ENCODE results near the gene CIB2.

DNA sequence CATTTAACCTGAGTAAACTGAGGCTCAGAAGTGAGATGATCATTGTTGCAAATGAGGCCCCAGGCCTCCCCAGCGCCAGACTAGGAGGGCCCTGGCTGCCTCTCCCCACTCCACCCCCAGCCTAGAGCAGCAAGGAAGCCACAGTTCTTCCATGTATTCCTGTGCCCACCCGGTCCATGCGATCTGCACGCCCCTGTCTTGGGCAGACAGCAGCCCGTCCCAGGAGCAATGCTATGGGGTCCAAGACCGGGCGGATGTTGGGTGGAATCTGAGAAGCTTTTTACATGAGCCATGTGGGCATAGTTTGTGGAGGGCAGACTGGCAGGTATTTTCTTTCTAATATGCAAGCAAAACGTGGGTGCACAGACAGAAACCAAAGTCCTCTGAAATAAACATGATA, 23.8 kb downstream of the CIB2 start:
- TF ChIP-seq POLR2A (IDR thresholded peaks at IDR 0.05; ENCODE audit: borderline replicate concordance, extremely low read depth, insufficient read depth, insufficient read length) (no peak), EZH2phosphoT487 (IDR thresholded peaks at IDR 0.05; ENCODE audit: borderline replicate concordance) (no peak), CTCF (IDR thresholded peaks at IDR 0.05 in 2 of 3, conservative IDR thresholded peaks at IDR 0.05 in 1 of 3; ENCODE audit: borderline replicate concordance in 1 of 3, insufficient read depth in 1 of 3, low read depth in 2 of 3, low read length in 2 of 3) (no peak), CEBPB (IDR thresholded peaks at IDR 0.05; ENCODE audit: low read depth) (no peak), JUND (IDR thresholded peaks at IDR 0.05) (no peak), TCF7L2 (IDR thresholded peaks at IDR 0.05; ENCODE audit: borderline replicate concordance, extremely low read depth, insufficient read depth, insufficient read length) (no peak)

Measured in HCT116 (cell line).